Measurements from ENCODE around the gene NUTF2.
A peak's percentile ranks its signal among the peaks of the same experiment; 100 is the strongest.

The NUTF2 gene

DNA sequence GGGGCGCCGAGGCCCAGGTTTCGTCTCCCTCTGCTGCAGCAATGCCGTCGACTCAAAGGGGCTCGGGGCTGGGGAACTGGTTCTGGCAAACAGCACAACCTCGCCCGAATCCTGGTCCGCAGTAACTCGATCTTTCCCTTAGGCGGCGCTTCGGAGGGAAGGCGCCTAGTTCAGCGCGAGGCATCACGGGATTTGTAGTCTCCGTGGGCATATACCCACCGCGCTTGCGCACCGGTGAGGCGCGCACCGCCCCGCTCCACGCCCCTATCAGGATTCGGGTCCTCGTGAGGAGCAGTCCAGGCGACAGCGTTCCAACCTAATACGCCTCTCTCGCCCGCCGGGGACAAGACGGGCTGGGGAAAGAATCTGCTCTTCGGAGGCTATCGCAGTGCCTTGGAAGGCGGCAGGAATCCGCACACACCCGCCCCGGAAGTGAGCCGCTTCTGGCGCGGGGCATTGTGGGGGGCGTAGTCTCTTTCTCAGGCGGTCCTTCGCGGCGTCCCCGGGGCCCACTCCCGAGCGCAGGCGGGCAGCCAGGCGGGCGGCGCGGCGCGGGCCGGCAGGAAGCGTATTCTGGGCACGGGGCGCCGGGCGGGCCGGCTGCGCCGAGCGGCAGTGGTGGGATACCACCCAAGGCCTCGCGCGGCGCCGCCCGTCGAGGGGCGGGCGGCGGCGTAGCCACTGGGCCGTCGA, 4.8 kb upstream of the NUTF2 start, which contains the start of gene THAP11 (continued):
- TF ChIP-seq ZNF335 (tag by site-specific recombination; conservative IDR thresholded peaks at IDR 0.05): peak; percentile 99
- TF ChIP-seq ZNF140 (tag by site-specific recombination; IDR thresholded peaks at IDR 0.05): no peak
- no peak for TF ChIP-seq ZNF174 (tag by site-specific recombination; IDR thresholded peaks at IDR 0.05)
- peak; percentile 58 for TF ChIP-seq ZXDB (tag by site-specific recombination; IDR thresholded peaks at IDR 0.05)
- no peak for TF ChIP-seq ZNF248 (tag by site-specific recombination; IDR thresholded peaks at IDR 0.05)
- peak; percentile 92 for TF ChIP-seq ZNF600 (tag by site-specific recombination; IDR thresholded peaks at IDR 0.05)
- TF ChIP-seq, protein P1, sequence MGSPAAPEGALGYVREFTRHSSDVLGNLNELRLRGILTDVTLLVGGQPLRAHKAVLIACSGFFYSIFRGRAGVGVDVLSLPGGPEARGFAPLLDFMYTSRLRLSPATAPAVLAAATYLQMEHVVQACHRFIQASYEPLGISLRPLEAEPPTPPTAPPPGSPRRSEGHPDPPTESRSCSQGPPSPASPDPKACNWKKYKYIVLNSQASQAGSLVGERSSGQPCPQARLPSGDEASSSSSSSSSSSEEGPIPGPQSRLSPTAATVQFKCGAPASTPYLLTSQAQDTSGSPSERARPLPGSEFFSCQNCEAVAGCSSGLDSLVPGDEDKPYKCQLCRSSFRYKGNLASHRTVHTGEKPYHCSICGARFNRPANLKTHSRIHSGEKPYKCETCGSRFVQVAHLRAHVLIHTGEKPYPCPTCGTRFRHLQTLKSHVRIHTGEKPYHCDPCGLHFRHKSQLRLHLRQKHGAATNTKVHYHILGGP (tag by site-specific recombination; IDR thresholded peaks at IDR 0.05): no peak
- no peak for TF ChIP-seq ZNF114 (tag by site-specific recombination; IDR thresholded peaks at IDR 0.05)
- TF ChIP-seq ZNF76 (tag by site-specific recombination; IDR thresholded peaks at IDR 0.05; ENCODE audit: borderline replicate concordance, low read depth): peak; percentile 97
- TF ChIP-seq, protein P2, sequence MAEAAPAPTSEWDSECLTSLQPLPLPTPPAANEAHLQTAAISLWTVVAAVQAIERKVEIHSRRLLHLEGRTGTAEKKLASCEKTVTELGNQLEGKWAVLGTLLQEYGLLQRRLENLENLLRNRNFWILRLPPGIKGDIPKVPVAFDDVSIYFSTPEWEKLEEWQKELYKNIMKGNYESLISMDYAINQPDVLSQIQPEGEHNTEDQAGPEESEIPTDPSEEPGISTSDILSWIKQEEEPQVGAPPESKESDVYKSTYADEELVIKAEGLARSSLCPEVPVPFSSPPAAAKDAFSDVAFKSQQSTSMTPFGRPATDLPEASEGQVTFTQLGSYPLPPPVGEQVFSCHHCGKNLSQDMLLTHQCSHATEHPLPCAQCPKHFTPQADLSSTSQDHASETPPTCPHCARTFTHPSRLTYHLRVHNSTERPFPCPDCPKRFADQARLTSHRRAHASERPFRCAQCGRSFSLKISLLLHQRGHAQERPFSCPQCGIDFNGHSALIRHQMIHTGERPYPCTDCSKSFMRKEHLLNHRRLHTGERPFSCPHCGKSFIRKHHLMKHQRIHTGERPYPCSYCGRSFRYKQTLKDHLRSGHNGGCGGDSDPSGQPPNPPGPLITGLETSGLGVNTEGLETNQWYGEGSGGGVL (tag by site-specific recombination; IDR thresholded peaks at IDR 0.05): no peak
- no peak for TF ChIP-seq BCL11A (tag by site-specific recombination; IDR thresholded peaks at IDR 0.05; ENCODE audit: low read depth)
- TF ChIP-seq KLF1 (tag by site-specific recombination; IDR thresholded peaks at IDR 0.05): peak; percentile 82
- no peak for TF ChIP-seq ZNF132 (tag by site-specific recombination; IDR thresholded peaks at IDR 0.05; ENCODE audit: borderline replicate concordance)
- TF ChIP-seq MZF1 (tag by site-specific recombination; IDR thresholded peaks at IDR 0.05; ENCODE audit: borderline replicate concordance): no peak
- peak; percentile 57; the same call in 1 of the 2 replicates for TF ChIP-seq YY2 (tag by site-specific recombination; IDR thresholded peaks at IDR 0.05)
- TF ChIP-seq, protein P3, sequence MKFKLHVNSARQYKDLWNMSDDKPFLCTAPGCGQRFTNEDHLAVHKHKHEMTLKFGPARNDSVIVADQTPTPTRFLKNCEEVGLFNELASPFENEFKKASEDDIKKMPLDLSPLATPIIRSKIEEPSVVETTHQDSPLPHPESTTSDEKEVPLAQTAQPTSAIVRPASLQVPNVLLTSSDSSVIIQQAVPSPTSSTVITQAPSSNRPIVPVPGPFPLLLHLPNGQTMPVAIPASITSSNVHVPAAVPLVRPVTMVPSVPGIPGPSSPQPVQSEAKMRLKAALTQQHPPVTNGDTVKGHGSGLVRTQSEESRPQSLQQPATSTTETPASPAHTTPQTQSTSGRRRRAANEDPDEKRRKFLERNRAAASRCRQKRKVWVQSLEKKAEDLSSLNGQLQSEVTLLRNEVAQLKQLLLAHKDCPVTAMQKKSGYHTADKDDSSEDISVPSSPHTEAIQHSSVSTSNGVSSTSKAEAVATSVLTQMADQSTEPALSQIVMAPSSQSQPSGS (tag by site-specific recombination; IDR thresholded peaks at IDR 0.05; ENCODE audit: low read depth): no peak
- no peak for TF ChIP-seq ZNF221 (tag by site-specific recombination; IDR thresholded peaks at IDR 0.05; ENCODE audit: borderline replicate concordance)
- no peak for TF ChIP-seq ZNF350 (tag by site-specific recombination; IDR thresholded peaks at IDR 0.05)
- TF ChIP-seq IKZF3 (tag by site-specific recombination; IDR thresholded peaks at IDR 0.05): no peak
- TF ChIP-seq ZNF626 (tag by site-specific recombination; IDR thresholded peaks at IDR 0.05): peak; percentile 19; the same call in 1 of the 2 replicates
- TF ChIP-seq SETDB1 (IDR thresholded peaks at IDR 0.05; ENCODE audit: insufficient read length, low read length): no peak
- TF ChIP-seq ZSCAN30 (tag by site-specific recombination; IDR thresholded peaks at IDR 0.05): no peak
- TF ChIP-seq ZNF530 (tag by site-specific recombination; IDR thresholded peaks at IDR 0.05; ENCODE audit: low read depth): no peak
- no peak for TF ChIP-seq MYNN (tag by site-specific recombination; IDR thresholded peaks at IDR 0.05; ENCODE audit: borderline replicate concordance)
- no peak for TF ChIP-seq ZNF843 (tag by site-specific recombination; IDR thresholded peaks at IDR 0.05)
- TF ChIP-seq, protein P4, sequence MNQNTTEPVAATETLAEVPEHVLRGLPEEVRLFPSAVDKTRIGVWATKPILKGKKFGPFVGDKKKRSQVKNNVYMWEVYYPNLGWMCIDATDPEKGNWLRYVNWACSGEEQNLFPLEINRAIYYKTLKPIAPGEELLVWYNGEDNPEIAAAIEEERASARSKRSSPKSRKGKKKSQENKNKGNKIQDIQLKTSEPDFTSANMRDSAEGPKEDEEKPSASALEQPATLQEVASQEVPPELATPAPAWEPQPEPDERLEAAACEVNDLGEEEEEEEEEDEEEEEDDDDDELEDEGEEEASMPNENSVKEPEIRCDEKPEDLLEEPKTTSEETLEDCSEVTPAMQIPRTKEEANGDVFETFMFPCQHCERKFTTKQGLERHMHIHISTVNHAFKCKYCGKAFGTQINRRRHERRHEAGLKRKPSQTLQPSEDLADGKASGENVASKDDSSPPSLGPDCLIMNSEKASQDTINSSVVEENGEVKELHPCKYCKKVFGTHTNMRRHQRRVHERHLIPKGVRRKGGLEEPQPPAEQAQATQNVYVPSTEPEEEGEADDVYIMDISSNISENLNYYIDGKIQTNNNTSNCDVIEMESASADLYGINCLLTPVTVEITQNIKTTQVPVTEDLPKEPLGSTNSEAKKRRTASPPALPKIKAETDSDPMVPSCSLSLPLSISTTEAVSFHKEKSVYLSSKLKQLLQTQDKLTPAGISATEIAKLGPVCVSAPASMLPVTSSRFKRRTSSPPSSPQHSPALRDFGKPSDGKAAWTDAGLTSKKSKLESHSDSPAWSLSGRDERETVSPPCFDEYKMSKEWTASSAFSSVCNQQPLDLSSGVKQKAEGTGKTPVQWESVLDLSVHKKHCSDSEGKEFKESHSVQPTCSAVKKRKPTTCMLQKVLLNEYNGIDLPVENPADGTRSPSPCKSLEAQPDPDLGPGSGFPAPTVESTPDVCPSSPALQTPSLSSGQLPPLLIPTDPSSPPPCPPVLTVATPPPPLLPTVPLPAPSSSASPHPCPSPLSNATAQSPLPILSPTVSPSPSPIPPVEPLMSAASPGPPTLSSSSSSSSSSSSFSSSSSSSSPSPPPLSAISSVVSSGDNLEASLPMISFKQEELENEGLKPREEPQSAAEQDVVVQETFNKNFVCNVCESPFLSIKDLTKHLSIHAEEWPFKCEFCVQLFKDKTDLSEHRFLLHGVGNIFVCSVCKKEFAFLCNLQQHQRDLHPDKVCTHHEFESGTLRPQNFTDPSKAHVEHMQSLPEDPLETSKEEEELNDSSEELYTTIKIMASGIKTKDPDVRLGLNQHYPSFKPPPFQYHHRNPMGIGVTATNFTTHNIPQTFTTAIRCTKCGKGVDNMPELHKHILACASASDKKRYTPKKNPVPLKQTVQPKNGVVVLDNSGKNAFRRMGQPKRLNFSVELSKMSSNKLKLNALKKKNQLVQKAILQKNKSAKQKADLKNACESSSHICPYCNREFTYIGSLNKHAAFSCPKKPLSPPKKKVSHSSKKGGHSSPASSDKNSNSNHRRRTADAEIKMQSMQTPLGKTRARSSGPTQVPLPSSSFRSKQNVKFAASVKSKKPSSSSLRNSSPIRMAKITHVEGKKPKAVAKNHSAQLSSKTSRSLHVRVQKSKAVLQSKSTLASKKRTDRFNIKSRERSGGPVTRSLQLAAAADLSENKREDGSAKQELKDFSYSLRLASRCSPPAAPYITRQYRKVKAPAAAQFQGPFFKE (tag by site-specific recombination; IDR thresholded peaks at IDR 0.05; ENCODE audit: borderline replicate concordance): no peak
- no peak for TF ChIP-seq ZSCAN23 (tag by site-specific recombination; IDR thresholded peaks at IDR 0.05)
- no peak for TF ChIP-seq ZNF423 (tag by site-specific recombination; IDR thresholded peaks at IDR 0.05)
- no peak for TF ChIP-seq SALL2 (tag by site-specific recombination; IDR thresholded peaks at IDR 0.05; ENCODE audit: borderline replicate concordance)
- TF ChIP-seq ZNF544 (tag by site-specific recombination; IDR thresholded peaks at IDR 0.05): no peak
- no peak for TF ChIP-seq ZNF175 (tag by site-specific recombination; IDR thresholded peaks at IDR 0.05)
